H7 (cell line): ENCODE data around the gene PRDM11. TPM values are rescaled to one million over a fixed set of nuclear protein-coding genes. Genes with fewer than 3 reads are reported as not detected.
A peak's percentile ranks its signal among the peaks of the same experiment; 100 is the strongest.

ENCODE experiments used
- DNase-seq: peaks from one replicate; pipeline ENCODE4 v3.0.0; 2012
- H3K27me3 ChIP-seq: 2 replicates; pipeline ENCODE4 v1.6.0; 2011; ENCODE audit warnings: mild to moderate bottlenecking, low read length; ENCODE audit not compliant: control insufficient read depth, insufficient read depth
- H3K36me3 ChIP-seq: replicated peaks from 2 replicates; pipeline ENCODE4 v1.5.1; 2011; ENCODE audit warnings: low read length; ENCODE audit not compliant: control insufficient read depth, insufficient read depth
- H3K4me3 ChIP-seq: 2 replicates; pipeline ENCODE4 v1.5.1; 2011; ENCODE audit warnings: low read depth, mild to moderate bottlenecking, control low read depth, low read length, moderate library complexity; ENCODE audit not compliant: insufficient read depth
- total RNA-seq: library from RNA; depleted of rRNA; stranded (reverse); fragments of >200 nt; shearing (Covaris generic); gene quantifications from 2 replicates; pipeline ENCODE4 v1.2.3, GENCODE V29; 2014

The PRDM11 gene
- total RNA-seq, 1 experiment from 2014 or later = 2.0 TPM

DNA sequence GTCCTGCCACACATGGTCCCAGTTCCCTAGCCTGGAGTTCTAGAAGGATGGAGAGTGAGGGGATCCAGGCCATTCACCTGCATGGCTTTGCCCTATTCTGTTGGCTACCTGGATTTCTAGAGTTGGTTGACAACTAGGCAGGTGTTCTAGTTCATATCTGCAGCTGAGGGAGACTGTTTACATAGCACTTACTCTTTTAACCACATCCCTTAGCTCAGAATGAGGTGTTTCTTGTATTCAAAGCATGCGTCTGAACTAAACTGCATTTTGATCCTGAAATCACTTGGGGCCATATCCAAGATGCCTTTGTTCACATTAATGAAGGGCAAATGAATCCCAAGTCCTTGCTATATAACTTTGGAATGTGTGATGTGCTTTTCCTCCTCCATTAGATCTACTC is 78.8 kb downstream of the PRDM11 start:
- Histone ChIP-seq H3K4me3 (no peak overlapping the region), H3K27me3 (no peaks in the 10 kb centered on the region), H3K36me3 (peaks cover 2% of the 10 kb centered on the region; the same call in 1 of the 2 replicates)
- DNase-seq = no peak

DNA sequence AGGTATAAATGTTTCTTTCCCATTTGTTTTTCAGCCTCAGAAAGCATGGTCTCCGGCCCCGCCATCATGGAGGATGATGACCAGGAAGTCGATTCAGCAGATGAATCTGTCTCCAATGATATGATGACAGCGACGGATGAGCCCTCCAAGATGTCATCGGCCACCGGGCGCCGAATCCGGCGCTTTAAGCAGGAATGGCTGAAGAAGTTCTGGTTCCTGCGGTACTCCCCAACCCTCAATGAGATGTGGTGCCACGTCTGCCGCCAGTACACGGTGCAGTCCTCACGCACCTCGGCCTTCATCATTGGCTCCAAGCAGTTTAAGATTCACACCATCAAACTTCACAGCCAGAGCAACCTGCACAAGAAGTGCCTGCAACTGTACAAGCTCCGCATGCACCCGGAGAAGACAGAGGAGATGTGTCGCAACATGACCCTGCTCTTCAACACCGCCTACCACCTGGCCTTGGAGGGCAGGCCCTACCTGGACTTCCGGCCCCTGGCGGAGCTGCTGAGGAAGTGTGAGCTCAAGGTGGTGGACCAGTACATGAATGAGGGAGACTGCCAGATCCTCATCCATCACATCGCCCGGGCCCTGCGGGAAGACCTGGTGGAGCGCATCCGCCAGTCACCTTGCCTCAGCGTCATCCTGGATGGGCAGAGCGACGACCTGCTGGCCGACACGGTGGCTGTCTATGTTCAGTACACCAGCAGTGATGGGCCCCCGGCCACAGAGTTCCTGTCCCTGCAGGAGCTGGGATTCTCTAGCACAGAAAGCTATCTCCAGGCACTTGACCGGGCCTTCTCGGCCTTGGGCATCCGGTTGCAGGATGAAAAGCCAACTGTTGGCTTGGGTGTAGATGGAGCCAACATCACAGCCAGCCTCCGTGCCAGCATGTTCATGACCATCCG is 79.8 kb downstream of the PRDM11 start:
- DNase-seq = no peak
- H3K36me3 ChIP-seq = peaks cover 2% of the 10 kb centered on the region; the same call in 1 of the 2 replicates
- no peak overlapping the region for H3K4me3 ChIP-seq
- H3K27me3 ChIP-seq = no peaks in the 10 kb centered on the region

DNA sequence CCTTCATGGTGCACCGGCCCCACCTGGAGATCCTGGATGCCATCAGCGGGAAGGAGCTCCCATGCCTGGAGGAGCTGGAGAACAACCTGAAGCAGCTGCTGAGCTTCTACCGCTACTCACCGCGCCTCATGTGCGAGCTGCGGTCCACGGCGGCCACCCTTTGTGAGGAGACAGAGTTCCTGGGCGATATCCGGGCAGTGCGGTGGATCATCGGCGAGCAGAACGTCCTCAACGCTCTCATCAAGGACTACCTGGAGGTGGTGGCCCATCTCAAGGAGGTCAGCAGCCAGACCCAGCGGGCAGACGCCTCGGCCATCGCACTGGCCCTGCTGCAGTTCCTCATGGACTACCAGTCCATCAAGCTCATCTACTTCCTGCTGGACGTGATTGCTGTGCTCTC is 80.5 kb downstream of the PRDM11 start:
- H3K36me3 ChIP-seq = peaks cover 2% of the 10 kb centered on the region; the same call in 1 of the 2 replicates
- no peak overlapping the region for H3K4me3 ChIP-seq
- no peak for DNase-seq
- no peaks in the 10 kb centered on the region for H3K27me3 ChIP-seq

DNA sequence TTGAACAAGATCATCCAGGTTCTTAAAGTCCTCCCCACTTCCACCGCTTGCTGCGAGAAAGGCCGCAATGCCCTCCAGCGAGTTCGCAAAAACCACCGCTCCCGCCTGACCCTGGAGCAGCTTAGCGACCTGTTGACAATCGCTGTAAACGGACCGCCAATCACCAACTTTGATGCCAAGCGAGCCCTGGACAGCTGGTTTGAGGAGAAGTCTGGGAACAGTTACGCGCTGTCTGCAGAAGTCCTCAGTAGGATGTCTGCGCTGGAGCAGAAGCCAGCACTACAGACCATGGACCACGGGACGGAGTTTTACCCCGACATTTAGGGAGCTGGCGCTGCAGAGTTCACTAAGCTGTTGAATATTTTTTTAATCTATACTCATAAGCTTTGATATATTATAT is 81.4 kb downstream of the PRDM11 start:
- peaks cover 2% of the 10 kb centered on the region; the same call in 1 of the 2 replicates for H3K36me3 ChIP-seq
- no peaks in the 10 kb centered on the region for H3K27me3 ChIP-seq
- DNase-seq = no peak

DNA sequence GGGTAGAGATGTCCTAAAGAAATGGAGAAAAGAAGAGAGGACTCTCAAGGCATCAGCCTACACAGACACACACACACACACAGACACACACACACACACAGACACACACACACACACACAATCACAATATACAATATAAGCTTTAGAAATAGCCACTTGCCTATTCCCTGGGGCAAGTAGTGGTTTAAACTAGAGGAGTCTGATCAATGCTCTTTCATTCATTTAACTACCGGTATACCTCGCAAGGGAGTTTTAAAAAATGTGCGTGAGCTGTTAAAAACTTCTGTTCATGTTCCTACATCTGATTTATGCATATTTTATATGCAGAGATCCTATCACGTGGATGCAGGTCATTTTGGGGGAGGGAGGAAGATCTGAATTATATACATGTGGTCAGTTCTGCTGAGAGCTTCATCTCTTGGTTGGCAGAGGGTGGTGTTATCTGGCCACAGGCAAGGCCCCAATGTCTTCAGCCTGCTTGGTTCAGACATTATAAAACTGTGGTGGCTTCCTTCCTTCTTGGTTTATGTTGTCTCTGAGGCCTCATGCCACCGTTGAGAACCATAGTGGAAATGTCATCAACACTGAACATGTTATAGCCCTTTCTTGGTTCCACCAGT is 83.1 kb downstream of the PRDM11 start:
- H3K27me3 ChIP-seq = no peaks in the 10 kb centered on the region
- H3K36me3 ChIP-seq = 0 out of 2 replicates have a peak, but pooled peaks cover 2% of the 10 kb centered on the region
- H3K4me3 ChIP-seq = no peak overlapping the region
- DNase-seq = no peak

More for the DNA sequence above, 81.4 kb downstream of the PRDM11 start:
- no peak overlapping the region for H3K4me3 ChIP-seq

DNA sequence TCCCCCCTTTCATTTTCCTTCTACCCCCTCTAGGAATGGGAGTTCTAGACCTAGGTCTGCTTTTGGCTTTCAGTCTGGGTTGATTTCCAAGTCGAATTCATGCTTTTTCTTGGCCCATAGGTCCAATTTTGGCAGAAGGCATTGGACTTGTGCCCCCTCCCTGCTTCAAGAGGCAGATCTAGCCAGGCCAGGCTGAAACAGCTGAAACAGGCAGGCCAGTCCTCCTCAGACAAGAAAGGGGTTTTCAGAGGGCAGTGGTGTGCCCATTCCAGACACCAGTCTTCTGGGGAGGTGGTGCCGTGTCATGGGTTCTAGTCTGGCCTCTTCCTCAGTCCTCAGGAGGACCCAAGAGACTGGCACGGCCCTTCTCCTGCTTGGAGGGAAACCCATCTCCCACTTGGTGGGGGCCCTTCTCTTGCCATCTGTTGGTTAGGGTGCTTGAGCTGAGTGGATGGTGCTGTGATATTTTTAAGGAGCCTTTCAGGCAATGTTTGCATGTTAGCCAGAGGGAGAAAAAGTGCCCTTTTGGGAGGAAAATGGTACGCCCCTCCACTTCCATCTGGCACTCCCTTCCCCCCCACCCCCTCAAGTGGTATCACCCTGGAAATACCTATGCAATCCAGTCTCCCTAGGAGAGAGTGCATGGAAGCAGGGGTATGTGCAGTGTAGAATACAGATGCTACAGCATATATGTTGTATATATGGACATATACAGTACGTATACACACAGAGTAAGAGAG is 86.1 kb downstream of the PRDM11 start:
- no peaks in the 10 kb centered on the region for H3K36me3 ChIP-seq
- DNase-seq = peak; percentile 79
- H3K27me3 ChIP-seq = no peaks in the 10 kb centered on the region
- H3K4me3 ChIP-seq = no peak overlapping the region

DNA sequence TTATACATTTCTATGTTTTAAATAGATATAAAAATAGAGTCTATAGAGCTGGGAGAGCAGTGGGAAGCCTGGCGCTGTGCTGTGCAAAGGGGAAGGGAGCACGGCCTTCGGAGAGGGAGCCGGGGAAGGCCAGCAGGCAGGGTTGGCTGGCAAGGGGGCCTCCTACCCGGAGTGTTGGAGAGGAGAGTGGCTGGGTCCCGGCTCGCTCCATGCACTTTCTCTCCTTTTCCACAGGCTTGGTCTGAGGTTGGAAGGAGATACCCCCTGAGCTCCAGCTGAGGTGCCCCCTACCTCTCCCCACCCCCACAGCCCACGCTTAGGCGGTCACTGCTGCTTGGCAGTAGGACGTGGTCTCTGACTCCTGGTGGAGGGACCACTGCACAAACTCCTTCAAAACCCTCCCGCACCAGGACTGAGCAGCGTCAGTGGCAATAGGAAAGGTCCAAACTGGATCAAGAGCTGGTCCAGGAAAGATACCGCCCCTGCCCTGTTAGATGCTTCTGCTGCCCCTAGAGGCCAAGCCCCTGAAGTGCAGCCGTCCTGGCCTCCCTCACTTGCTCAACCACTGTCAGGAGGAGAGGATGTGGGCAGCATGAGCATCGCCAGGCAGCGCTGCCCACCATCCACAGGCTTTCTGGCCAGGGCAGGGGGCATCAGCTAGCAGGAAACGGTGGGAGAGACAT is 86.8 kb downstream of the PRDM11 start:
- Histone ChIP-seq H3K36me3 (no peaks in the 10 kb centered on the region), H3K4me3 (no peak overlapping the region; the same call in 1 of the 2 replicates)
- peak; percentile 95 for DNase-seq

DNA sequence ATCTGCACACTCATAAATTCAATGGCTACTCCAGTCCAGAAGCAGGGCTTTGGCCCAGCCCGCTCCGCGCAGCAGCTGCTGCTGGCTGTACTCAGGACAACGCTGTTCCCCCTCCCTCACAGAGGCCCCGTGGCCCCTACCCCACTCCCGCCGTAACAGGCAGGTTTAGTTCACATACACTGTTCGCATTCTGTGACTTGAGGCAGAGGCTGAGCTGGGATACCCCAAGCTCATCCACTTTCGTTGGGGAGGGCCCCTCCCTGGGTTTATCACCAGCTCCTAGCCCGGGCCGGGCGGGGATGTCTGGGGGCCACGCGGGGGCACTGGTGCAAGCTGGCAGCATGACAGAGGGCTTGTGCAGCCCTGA is 87.3 kb downstream of the PRDM11 start:
- no peak overlapping the region for H3K4me3 ChIP-seq
- peak; percentile 69 for DNase-seq
- no peaks in the 10 kb centered on the region for H3K27me3 ChIP-seq
- H3K36me3 ChIP-seq = no peaks in the 10 kb centered on the region

More for the DNA sequence above, 86.8 kb downstream of the PRDM11 start:
- no peaks in the 10 kb centered on the region for H3K27me3 ChIP-seq

DNA sequence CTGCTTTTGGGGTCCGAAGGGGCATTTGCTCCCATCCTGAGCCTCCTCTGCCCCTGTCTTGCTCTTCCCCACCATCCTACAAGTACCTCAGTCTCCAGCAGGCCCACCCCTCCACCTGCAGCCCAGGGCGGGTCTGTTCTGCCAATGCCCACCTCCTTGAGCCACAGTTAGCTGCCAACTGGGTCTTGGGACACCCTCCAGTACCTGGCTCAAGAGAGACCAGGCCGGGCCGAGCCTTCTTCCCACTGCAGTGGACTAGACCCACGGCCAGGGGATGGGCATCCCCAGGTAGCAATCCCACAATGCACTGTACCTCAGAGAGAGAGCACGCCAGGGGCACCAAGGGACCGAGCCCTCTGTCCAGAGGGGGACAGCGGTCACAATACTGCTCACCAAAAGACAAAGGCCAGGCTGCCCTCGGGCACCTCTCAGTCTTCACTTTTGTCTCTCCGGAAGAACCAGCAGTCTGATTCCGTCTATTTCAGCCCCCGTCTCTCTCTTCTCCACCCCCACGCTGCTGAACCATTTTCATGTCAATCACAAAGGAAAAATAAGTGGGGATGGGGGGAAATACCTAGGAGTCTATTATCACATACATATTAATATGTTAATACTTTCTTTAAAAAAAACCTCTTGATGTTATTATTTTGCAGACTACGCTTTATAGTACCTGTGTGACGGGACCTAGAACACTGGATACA is 88.0 kb downstream of the PRDM11 start:
- no peak for DNase-seq
- Histone ChIP-seq H3K4me3 (no peak overlapping the region), H3K36me3 (no peaks in the 10 kb centered on the region), H3K27me3 (no peaks in the 10 kb centered on the region)

DNA sequence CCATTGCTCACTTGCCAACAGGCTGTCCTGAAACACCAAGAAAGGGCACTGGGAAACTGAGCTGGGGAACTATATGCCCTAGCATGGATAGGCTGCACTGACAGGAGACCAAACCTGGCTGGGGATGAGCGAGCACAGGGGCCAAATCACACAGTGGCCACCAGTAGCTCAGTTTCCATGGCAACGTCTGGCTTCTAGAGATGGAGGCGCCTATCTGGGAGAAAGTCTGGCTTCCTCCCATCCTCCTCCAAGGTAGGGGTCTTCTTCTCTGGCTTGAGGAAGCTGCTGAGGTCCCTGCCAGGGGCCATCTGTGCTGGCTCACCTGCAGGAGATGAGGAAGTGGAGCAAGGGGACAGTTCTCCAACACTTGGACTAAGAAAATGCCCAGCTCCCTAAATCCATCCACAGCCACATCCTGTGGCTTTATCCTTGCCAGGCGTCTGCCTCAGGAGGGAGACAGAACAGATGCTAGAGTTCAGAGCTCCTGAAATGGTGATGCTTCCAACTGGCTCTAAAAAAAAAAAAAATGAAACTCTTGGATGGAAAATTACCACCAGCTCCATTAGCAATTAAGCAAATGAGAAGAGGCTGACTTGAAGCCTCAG is 91.4 kb downstream of the PRDM11 start:
- peak; percentile 53 for DNase-seq
- Histone ChIP-seq H3K27me3 (no peaks in the 10 kb centered on the region), H3K36me3 (no peaks in the 10 kb centered on the region), H3K4me3 (no peak overlapping the region)

DNA sequence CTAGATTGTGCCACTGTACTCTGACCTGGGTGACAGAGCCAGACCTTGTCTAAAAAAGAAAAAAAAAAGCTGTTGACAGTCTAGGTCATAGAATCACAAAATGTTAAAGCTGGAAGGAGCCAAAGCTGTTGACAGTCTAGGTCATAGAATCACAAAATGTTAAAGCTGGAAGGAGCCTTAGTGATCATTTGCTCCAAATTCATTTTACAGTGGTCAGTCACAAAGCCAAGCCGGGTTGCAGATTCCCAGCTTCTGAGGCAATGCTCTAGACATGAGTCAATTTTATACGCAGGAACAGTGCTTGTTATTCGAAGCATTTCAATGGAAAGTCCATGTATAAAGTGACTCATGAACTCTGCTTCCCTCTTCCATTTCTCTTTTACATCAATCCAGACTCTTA is 92.3 kb downstream of the PRDM11 start:
- Histone ChIP-seq H3K36me3 (no peaks in the 10 kb centered on the region), H3K4me3 (no peak overlapping the region), H3K27me3 (no peaks in the 10 kb centered on the region)
- no peak for DNase-seq

DNA sequence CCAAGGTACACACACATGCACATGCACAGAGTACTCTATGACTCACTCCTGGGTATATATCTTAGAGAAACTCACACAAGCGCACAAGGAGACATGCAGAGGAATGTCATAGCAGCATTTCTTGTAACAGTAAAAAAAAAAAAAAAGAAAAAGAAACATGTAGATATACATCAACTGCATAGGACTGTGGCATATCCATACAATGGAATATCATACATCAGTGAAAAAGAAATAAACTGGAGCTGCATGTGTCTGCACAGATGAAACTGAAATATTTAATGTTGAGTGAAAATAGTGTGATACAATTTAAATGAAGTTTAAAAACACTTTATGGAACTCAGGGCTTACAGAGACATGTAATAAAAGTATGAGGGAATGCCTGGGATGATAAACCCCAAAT is 93.3 kb downstream of the PRDM11 start:
- DNase-seq = no peak
- Histone ChIP-seq H3K4me3 (no peak overlapping the region), H3K27me3 (no peaks in the 10 kb centered on the region), H3K36me3 (no peaks in the 10 kb centered on the region)

DNA sequence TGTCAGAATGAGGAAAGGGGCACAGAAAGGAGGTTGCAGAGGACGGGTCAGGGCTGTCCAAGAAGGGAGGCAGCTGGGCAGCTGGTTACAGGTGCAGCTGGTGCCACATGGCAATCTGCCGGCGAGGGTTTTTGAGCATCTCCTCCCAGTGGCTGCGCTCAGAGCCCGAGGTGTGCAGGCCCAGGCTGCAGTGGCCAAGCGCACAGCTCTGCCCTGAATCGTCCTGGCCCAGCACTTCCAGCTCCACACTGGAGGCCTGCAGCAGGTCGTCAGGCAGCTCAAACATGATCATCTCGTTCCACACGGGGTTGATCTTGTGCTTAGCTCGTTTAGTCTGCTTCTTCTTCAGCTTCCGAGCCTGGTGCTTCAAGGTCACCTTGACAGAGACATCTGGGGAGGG is 97.5 kb downstream of the PRDM11 start:
- Histone ChIP-seq H3K4me3 (no peak overlapping the region), H3K27me3 (no peaks in the 10 kb centered on the region), H3K36me3 (no peaks in the 10 kb centered on the region)
- DNase-seq = no peak
